Measurements from ENCODE around the gene MYEOV. TPM values are rescaled to one million over a fixed set of nuclear protein-coding genes. Genes with fewer than 3 reads are reported as not detected.

MYEOV gene
- total RNA-seq, 1 experiment from 2014 or later = 9.5 TPM

- peak; percentile 100 for DNase-seq (ENCODE audit: low read depth)
Measured at GRCh38 chr11:69301455-69302401, 7.8 kb downstream of the MYEOV start.

GRCh38 chr11:69302447-69303020, 8.6 kb downstream of the MYEOV start:
- DNase-seq (ENCODE audit: low read depth) = no peak

GRCh38 chr11:69303427-69303826, 9.5 kb downstream of the MYEOV start:
- DNase-seq (ENCODE audit: low read depth) = no peak

DNA sequence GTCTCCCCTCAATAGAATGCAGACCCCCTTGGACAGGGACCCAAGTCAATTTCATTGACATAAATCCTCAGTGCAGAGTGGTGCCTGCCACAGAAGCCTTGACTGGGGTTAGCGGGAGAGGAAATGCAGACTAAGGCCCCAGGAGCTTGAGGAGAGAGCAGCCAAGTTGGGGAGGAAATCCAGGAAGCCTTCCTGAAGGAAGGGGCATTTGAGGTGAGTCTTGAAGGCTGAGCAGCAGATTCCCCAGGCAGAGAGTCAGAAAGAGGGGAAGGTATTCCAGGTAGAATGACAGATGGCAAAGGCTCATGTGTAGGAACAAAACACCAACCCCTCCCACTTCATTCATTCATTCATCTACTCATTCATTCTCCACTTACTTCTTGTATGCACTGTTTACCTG, 10.3 kb downstream of the MYEOV start:
- no peak for DNase-seq (ENCODE audit: low read depth)

DNA sequence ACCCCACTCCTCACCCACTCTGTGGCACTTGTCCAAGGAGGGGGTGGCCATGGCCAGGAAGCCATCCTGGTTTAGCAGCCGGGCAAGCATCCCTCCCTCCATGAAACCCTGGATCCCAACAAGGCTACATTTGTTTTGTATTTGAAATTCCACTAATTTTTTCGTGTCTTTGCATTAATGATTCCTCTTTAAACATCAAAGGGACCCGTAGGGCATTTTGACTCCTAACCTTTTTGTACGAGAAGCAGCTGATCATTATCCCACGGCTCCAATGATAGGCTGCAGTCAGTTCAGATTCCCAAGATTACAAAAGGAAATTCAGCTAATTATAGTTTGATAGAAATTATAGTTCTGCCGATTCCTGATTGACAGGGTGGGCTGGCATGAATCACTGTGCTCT, 10.7 kb downstream of the MYEOV start:
- no peak for DNase-seq (ENCODE audit: low read depth)

- DNase-seq (ENCODE audit: low read depth) = peak; percentile 44
Measured at GRCh38 chr11:69305885-69306540, 12.1 kb downstream of the MYEOV start.

DNA sequence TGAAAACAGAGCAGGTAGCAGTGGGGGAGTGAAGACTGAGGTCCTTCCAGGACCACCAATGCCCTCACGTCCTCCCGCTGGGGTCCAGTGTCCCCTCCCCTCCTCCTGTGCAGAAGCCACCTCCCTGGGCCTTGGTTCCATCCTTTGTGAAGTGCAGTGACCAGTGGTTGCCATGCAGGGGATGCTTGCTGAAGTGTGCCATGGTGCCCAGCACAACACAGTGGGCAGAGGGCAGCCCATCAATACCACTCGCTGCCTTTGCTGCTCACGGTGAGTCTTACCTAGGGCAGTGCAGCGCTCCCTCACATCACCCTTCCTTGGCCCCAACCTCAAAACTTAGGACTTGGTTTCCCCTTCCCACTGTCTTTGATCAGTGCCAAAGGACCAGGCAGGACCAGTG, 12.9 kb downstream of the MYEOV start:
- no peak for DNase-seq (ENCODE audit: low read depth)

GRCh38 chr11:69307421-69307820, 13.5 kb downstream of the MYEOV start:
- DNase-seq (ENCODE audit: low read depth) = no peak

- no peak for DNase-seq (ENCODE audit: low read depth)
Measured at GRCh38 chr11:69307871-69308431, 14.0 kb downstream of the MYEOV start.

GRCh38 chr11:69308491-69308911, 14.5 kb downstream of the MYEOV start:
- DNase-seq (ENCODE audit: low read depth) = no peak

DNA sequence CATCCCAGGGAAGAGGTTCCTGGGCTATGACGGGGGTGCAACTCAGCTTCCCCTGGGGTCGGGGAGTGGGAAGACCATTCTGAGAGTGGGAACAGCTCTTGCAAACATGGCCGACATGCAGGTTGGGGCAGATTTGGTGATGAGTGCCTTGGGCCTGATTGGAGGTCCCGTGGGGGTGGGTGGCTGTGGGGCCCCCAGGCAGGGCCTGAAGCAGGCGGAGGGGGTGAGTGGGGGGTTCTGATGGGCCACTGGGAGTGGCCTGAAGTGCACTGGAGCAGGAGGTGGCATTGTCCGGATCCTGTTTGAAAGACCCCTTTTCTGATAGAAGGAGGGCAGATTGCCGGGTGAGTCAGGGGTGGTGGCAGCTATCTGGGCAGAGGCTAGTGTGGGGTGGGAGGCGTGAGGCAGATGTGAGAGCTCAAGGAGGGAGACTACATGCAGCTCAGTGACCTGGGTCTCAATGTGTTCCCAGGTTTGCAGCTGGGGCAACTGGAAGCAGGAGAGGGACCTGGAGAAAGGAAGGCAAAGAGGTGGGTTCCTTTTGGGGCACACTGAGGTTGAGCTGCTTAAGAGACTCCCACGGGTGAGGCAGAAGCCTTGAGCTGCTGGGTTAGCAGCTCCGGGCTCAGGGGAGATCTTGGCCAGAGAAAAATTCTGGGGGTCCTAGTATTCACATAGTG, 15.1 kb downstream of the MYEOV start:
- no peak for DNase-seq (ENCODE audit: low read depth)

- DNase-seq (ENCODE audit: low read depth) = peak; percentile 65
Measured at GRCh38 chr11:69309631-69310280, 15.8 kb downstream of the MYEOV start.

- DNase-seq (ENCODE audit: low read depth) = no peak
Measured at GRCh38 chr11:69310351-69310750, 16.4 kb downstream of the MYEOV start.

DNA sequence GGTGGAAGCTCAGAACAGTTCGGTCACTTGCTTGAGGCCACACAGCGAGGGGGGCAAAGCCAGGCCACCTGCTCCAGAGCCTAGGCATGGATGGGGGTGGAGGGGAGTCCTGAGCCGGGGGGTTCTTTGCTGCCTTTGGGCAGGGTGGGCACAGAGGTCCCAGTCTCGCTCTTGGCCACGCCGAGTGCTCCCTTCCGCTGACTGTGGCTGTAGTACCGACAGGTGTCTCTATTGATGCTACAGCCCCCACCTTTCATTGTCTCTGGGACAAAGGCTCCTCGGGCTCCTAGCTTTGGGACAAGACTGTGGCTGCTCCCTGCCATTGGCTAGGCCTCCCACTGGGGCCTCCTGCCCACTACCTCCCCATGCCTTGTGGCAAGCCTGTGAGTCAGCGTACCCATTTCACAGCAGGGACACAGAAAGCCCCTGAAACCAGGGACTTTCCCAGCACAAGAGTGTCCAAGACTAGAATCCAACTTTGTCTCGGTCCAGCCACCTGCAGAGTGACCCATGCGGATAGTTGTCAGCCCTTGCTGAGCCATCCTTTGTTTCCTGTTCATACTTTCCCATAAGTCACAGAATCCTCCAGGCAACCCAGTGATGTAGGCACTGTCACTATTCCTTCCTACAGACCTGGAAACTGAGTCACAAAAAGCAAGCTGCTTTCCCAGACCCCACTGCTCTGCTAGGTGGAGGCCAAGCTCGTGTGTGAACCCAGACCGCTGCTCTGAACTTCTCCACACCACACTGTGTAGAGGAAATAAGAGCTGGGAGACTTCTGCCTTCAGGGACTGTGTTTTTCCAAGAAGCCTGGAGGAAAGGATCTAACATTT, 17.2 kb downstream of the MYEOV start:
- DNase-seq (ENCODE audit: low read depth) = peak; percentile 63

DNA sequence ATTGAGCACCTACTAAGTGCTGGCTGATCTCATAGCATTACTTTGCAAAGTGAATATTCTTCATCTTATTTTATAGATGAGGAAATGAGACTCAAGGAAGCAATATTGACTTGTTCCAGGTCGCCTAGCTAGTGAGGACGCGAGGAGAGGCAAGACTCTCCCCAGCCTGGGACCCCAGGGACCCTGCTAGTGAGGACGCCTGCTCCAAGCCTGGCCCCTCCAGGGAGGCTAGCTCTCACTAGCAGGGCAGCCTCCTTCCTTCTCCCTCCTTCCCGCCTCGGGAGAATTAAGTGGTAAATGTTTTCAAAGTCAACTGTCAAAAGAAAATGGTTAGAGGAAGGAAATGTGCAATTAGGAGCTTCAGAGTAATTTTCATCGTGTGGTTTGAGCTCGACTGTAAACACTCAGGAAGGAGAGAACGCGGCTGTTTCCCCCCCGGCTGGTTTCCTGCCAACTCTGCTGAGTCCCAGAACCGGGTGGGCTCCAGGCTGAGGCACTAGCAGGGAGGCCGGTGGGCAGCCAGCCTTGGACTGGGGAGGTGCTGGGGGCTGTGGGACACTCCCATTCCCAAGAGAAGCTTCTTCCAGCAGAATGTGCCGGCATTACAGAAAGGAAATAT, 17.9 kb downstream of the MYEOV start:
- DNase-seq (ENCODE audit: low read depth) = peak; percentile 72

GRCh38 chr11:69312453-69313404, 18.8 kb downstream of the MYEOV start:
- DNase-seq (ENCODE audit: low read depth) = peak; percentile 26

DNA sequence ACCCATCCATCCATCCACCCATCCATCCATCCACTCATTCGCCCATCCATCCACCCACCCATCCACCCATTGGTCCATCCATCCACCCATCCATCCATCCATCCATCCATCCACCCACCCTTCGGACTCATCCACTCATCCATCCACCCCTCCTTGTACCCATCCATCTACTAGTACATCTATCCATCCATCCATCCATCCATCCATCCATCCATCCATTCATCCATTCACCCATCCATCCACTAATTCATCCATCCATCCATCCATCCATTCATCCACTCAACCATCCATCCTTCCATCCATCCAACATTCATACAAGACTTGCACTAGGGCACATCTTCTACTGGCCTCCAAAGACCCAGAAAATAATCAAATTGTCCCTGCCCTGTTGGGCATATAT, 20.0 kb downstream of the MYEOV start:
- DNase-seq (ENCODE audit: low read depth) = no peak

GRCh38 chr11:69314555-69314954, 20.6 kb downstream of the MYEOV start:
- no peak for DNase-seq (ENCODE audit: low read depth)

DNA sequence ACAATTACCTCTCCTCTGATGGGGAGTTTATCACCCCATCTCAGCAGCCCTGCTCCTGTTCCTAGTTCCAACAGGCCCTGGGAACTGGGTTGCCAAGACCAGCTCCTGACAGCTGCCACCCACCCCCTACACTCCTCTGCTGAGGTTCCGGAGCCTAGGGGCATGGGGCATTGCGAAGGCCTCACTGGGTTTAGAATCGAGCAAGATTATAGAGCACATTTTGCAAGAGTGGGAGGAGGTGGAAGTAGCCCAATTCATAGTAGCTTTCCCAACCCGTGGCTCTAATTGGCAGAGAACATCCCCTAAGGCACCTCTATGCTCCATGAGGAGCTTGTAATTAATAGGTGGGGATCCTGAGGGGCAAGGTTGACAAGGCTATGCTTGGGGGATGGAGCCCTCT, 23.0 kb downstream of the MYEOV start:
- peak; percentile 85 for DNase-seq (ENCODE audit: low read depth)

All from RPMI7951 (cell line).